Astrocyte of the cerebellum (primary cell): ENCODE data around the gene NAT8.
A peak's percentile ranks its signal among the peaks of the same experiment; 100 is the strongest.
"Not testable (repeated sequence)": the region's sequence is repeated elsewhere in the genome, so short reads cannot be mapped to it uniquely, and the experiment has no call there.

Experiments used
- DNase-seq: peaks from one replicate; pipeline ENCODE4 v3.0.0-alpha.2; 2011; ENCODE audit warnings: low read depth
- H3K4me3 ChIP-seq: 2 replicates; pipeline ENCODE4 v1.5.1; 2011; ENCODE audit warnings: mild to moderate bottlenecking, low read depth, low read length, moderate library complexity
- CTCF ChIP-seq: IDR thresholded peaks from 2 replicates; pipeline ENCODE4 v1.5.1; 2012; ENCODE audit warnings: low read length, low read depth, moderate library complexity, mild to moderate bottlenecking; ENCODE audit errors: missing control alignments
- in situ Hi-C: cut with HindIII; loops from 2 replicates; pipeline ENCODE4 v1.10.0; 2017; ENCODE audit warnings: low sequenced_read_pairs

The NAT8 gene

GRCh38 chr2:73642338-73643018, at the start of gene NAT8:
Gene NAT8, minus strand, starts transcription at chr2:73642422. Its CDS starts 794 bp downstream, at chr2:73641628.
- in situ Hi-C loops: no loop called here
- no peak within 1 kb of the TSS for H3K4me3 ChIP-seq
- TF ChIP-seq CTCF: no peak
- no peak for DNase-seq

GRCh38 chr2:73690372-73691088, 48.3 kb upstream of the NAT8 start:
- TF ChIP-seq CTCF: peak; percentile 64
- H3K4me3 ChIP-seq, DNase-seq, in situ Hi-C loops: not testable (repeated sequence)

- in situ Hi-C loops, DNase-seq, H3K4me3 ChIP-seq: not testable (repeated sequence)
Measured at GRCh38 chr2:73688494-73688893, 46.3 kb upstream of the NAT8 start.

- in situ Hi-C loops: no loop called here
- TF ChIP-seq CTCF: no peak
- H3K4me3 ChIP-seq: no peak overlapping the region
- DNase-seq: no peak
Measured at GRCh38 chr2:73685764-73686438, 43.7 kb upstream of the NAT8 start.

- DNase-seq, H3K4me3 ChIP-seq, in situ Hi-C loops: not testable (repeated sequence)
- TF ChIP-seq CTCF: peak; percentile 9
Measured at GRCh38 chr2:73684905-73685304, 42.7 kb upstream of the NAT8 start.

- DNase-seq, in situ Hi-C loops, H3K4me3 ChIP-seq: not testable (repeated sequence)
Measured at GRCh38 chr2:73684325-73684724, 42.1 kb upstream of the NAT8 start.

- DNase-seq, in situ Hi-C loops: not testable (repeated sequence)
Measured at GRCh38 chr2:73679951-73680571, 37.8 kb upstream of the NAT8 start.

GRCh38 chr2:73679237-73679636, 37.0 kb upstream of the NAT8 start:
- in situ Hi-C loops, H3K4me3 ChIP-seq, DNase-seq: not testable (repeated sequence)

More at GRCh38 chr2:73679951-73680571, 37.8 kb upstream of the NAT8 start:
- H3K4me3 ChIP-seq: not testable (repeated sequence)
- TF ChIP-seq CTCF: peak; percentile 27

GRCh38 chr2:73678008-73678407, 35.8 kb upstream of the NAT8 start:
- DNase-seq, H3K4me3 ChIP-seq, in situ Hi-C loops: not testable (repeated sequence)

GRCh38 chr2:73676211-73676610, 34.0 kb upstream of the NAT8 start:
- DNase-seq, in situ Hi-C loops, H3K4me3 ChIP-seq: not testable (repeated sequence)
